Neutrophil (primary cell): ENCODE results near the gene PDLIM5.

ENCODE experiments used
- H3K27ac ChIP-seq: fragments of 200-600 bp; sonication (generic); 2 replicates; pipeline ENCODE4 v1.5.1; 2016; ENCODE audit warnings: mild to moderate bottlenecking, moderate library complexity
- H3K27me3 ChIP-seq: fragments of 200-600 bp; sonication (generic); 2 replicates; pipeline ENCODE4 v1.6.0; 2016; ENCODE audit warnings: mild to moderate bottlenecking
- H3K36me3 ChIP-seq: fragments of 200-600 bp; sonication (generic); 2 replicates; pipeline ENCODE4 v1.5.1; 2017
- H3K4me1 ChIP-seq, 2 experiments: fragments of 200-600 bp in 1 of 2; sonication (generic) in 1 of 2; 1 replicate in 1 of 2; 2 replicates in 1 of 2; pipeline versions ENCODE4 v1.5.1 to v1.6.1; 2013 to 2016; ENCODE audit warnings: low read depth in 1 of 2, low read length in 1 of 2, mild to moderate bottlenecking in 1 of 2, moderate library complexity in 1 of 2; ENCODE audit not compliant: control insufficient read depth in 1 of 2, insufficient read depth in 1 of 2
- H3K4me3 ChIP-seq, 2 experiments: fragments of 200-600 bp in 1 of 2; sonication (generic) in 1 of 2; 1 replicate in 1 of 2; 2 replicates in 1 of 2; pipeline ENCODE4 v1.5.1; 2013 to 2016; ENCODE audit warnings: low read depth in 1 of 2, low read length in 1 of 2, mild to moderate bottlenecking in 1 of 2, moderate library complexity in 1 of 2
- H3K9me3 ChIP-seq: fragments of 200-600 bp; sonication (generic); 2 replicates; pipeline ENCODE4 v1.5.1; 2016
- CTCF ChIP-seq: fragments of 200-600 bp; sonication (generic); IDR thresholded peaks from 2 replicates; pipeline ENCODE4 v1.5.1; 2016; ENCODE audit warnings: antibody characterized with exemption

PDLIM5 gene

GRCh38 chr4:94536649-94537469 is 85.1 kb downstream of the PDLIM5 start:
- H3K27ac ChIP-seq, result no peak overlapping the region
- no peak for TF ChIP-seq CTCF
- no peaks in the 10 kb centered on the region for H3K36me3 ChIP-seq
- peaks cover 23 to 33% of the 10 kb centered on the region in 2 experiments for H3K4me1 ChIP-seq
- H3K4me3 ChIP-seq, result no peak overlapping the region
- H3K9me3 ChIP-seq, result no peaks in the 10 kb centered on the region
- H3K27me3 ChIP-seq, result no peaks in the 10 kb centered on the region

- Histone ChIP-seq H3K4me3 (no peak overlapping the region), H3K36me3 (no peaks in the 10 kb centered on the region), H3K27ac (no peak overlapping the region), H3K27me3 (no peaks in the 10 kb centered on the region), H3K4me1 (peaks cover 22 to 30% of the 10 kb centered on the region in 2 experiments), H3K9me3 (no peaks in the 10 kb centered on the region)
- no peak for TF ChIP-seq CTCF
Measured at GRCh38 chr4:94537921-94538628, 86.3 kb downstream of the PDLIM5 start.

GRCh38 chr4:94540476-94540875 is 88.7 kb downstream of the PDLIM5 start:
- no peaks in the 10 kb centered on the region for H3K9me3 ChIP-seq
- no peak overlapping the region for H3K4me3 ChIP-seq
- H3K27me3 ChIP-seq, result no peaks in the 10 kb centered on the region
- no peaks in the 10 kb centered on the region for H3K36me3 ChIP-seq
- H3K4me1 ChIP-seq, result peaks cover 1 to 6% of the 10 kb centered on the region in 2 experiments
- H3K27ac ChIP-seq, result no peak overlapping the region
- TF ChIP-seq CTCF, result no peak

- TF ChIP-seq CTCF, result no peak
- no peaks in the 10 kb centered on the region for H3K4me1 ChIP-seq
- no peak overlapping the region for H3K4me3 ChIP-seq
- no peaks in the 10 kb centered on the region for H3K36me3 ChIP-seq
- H3K27ac ChIP-seq, result no peak overlapping the region
- no peaks in the 10 kb centered on the region for H3K27me3 ChIP-seq
- no peaks in the 10 kb centered on the region for H3K9me3 ChIP-seq
Measured at GRCh38 chr4:94544811-94545210, 93.1 kb downstream of the PDLIM5 start.

- no peaks in the 10 kb centered on the region for H3K4me1 ChIP-seq
- no peaks in the 10 kb centered on the region for H3K9me3 ChIP-seq
- no peak for TF ChIP-seq CTCF
- no peaks in the 10 kb centered on the region for H3K36me3 ChIP-seq
- no peaks in the 10 kb centered on the region for H3K27me3 ChIP-seq
- no peak overlapping the region for H3K27ac ChIP-seq
- no peak overlapping the region for H3K4me3 ChIP-seq
Measured at GRCh38 chr4:94545296-94545695, 93.6 kb downstream of the PDLIM5 start.
